ENCODE data around the gene ZNF180. TPM values are rescaled to one million over a fixed set of nuclear protein-coding genes. Genes with fewer than 3 reads are reported as not detected.
A peak's percentile ranks its signal among the peaks of the same experiment; 100 is the strongest.

The ZNF180 gene
- total RNA-seq, 2 experiments from 2014 or later = 7.6 to 9.4 TPM

- Histone ChIP-seq H3K36me3 (ENCODE audit: insufficient read depth, low read length) (no peaks in the 10 kb centered on the region), H3K27me3 (ENCODE audit: control insufficient read depth in 1 of 2, insufficient read depth in 2 of 2, low read length in 2 of 2) (peaks cover 0 to 8% of the 10 kb centered on the region in 2 experiments), H3K4me3 (ENCODE audit: low read length) (no peak overlapping the region), H3K4me1 (ENCODE audit: insufficient read depth, low read length) (no peaks in the 10 kb centered on the region), H3K9me3 (ENCODE audit: control insufficient read depth in 1 of 2, insufficient read depth in 1 of 2, low read length in 2 of 2) (peaks cover 15 to 47% of the 10 kb centered on the region in 2 experiments), H3K27ac (ENCODE audit: low read depth in 1 of 2, low read length in 2 of 2) (no peak overlapping the region)
- intact Hi-C loops (cut with DNase I, micrococcal nuclease) = no loop called here
- TF ChIP-seq CTCF (IDR thresholded peaks at IDR 0.05) = no peak
- Mint-ChIP-seq H3K4me1 (ENCODE audit: low read depth) (no peaks in the 10 kb centered on the region), H3K27me3 (peaks cover 12% of the 10 kb centered on the region), H3K9me3 (peaks cover 6% of the 10 kb centered on the region), H3K36me3 (ENCODE audit: low read depth) (no peaks in the 10 kb centered on the region), H3K27ac (no peak overlapping the region), H3K4me3 (no peak overlapping the region)
- ChIA-PET CTCF (no interaction called here), POLR2A (no interaction called here)
- no peak for DNase-seq
- ATAC-seq (ENCODE audit: poor library complexity) = no peak
Observed at GRCh38 chr19:44515907-44516306, 15.6 kb upstream of the ZNF180 start.

- intact Hi-C loops (cut with DNase I, micrococcal nuclease) = no loop called here
- Histone ChIP-seq H3K9me3 (ENCODE audit: control insufficient read depth in 1 of 2, insufficient read depth in 1 of 2, low read length in 2 of 2) (peaks cover 15 to 40% of the 10 kb centered on the region in 2 experiments), H3K36me3 (ENCODE audit: insufficient read depth, low read length) (no peaks in the 10 kb centered on the region), H3K27ac (ENCODE audit: low read depth in 1 of 2, low read length in 2 of 2) (no peak overlapping the region), H3K4me1 (ENCODE audit: insufficient read depth, low read length) (no peaks in the 10 kb centered on the region), H3K27me3 (ENCODE audit: control insufficient read depth in 1 of 2, insufficient read depth in 2 of 2, low read length in 2 of 2) (peaks cover 0 to 8% of the 10 kb centered on the region in 2 experiments), H3K4me3 (ENCODE audit: low read length) (no peak overlapping the region)
- no peaks in the 10 kb centered on the region for H3K4me1 Mint-ChIP-seq (ENCODE audit: low read depth)
- no peak for TF ChIP-seq CTCF (IDR thresholded peaks at IDR 0.05)
- POLR2A ChIA-PET = no interaction called here
- H3K27ac Mint-ChIP-seq = no peak overlapping the region
- peaks cover 9% of the 10 kb centered on the region for H3K9me3 Mint-ChIP-seq
- no peaks in the 10 kb centered on the region for H3K36me3 Mint-ChIP-seq (ENCODE audit: low read depth)
- DNase-seq (no peak), ATAC-seq (ENCODE audit: poor library complexity) (no peak)
- CTCF ChIA-PET = no interaction called here
- peaks cover 18% of the 10 kb centered on the region for H3K27me3 Mint-ChIP-seq
- H3K4me3 Mint-ChIP-seq = no peak overlapping the region
Observed at GRCh38 chr19:44515031-44515430, 14.7 kb upstream of the ZNF180 start.

DNA sequence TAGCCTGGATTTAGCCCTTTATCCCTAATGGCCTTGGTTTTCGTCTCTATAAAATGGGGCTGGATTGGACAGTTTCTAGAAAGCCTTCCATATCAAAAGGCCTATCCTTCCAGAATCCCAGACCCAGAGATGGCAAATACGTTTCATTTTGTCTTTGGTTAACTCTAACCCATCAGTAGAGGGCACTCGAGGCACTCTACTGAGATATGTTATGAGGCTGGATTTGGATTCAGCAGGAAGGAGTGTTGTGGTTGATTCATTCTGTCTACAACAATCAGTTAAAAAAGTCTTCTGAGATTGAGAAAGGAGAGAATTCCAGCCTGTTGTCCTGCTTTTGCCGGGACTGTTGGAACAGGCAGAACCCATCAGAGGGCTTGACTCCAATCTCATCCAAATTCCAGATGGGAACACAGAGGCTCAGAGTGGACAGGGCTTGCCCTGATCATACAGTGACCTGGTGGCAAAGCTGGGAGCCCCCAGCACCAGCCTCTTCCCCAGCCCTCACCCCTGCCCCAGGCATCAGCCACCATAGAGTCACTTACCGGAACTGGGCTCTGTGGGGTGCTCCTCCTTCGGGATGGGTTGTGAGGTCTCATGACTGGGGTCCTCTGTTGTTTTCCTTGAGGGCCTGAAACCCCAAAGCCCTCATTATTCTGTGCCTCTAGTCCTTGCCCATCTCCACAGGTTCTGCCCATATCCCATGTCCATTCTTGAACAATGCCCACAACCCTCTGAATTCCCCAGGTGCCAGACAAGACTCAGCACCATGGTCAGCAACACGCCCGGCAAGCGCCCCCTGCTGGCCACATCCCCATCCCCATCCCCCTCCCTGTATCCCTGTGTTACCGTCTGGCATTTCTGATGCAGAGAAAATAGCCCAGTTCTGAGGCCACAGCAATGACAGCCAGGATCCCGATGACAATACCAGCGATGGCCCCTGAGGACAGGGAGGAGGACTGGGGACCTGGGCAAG, 12.3 kb upstream of the ZNF180 start:
- H3K4me1 ChIP-seq (ENCODE audit: insufficient read depth, low read length) = no peaks in the 10 kb centered on the region
- intact Hi-C loops (cut with DNase I, micrococcal nuclease) = no loop called here
- Mint-ChIP-seq H3K4me1 (ENCODE audit: low read depth) (no peaks in the 10 kb centered on the region), H3K4me3 (no peak overlapping the region), H3K36me3 (ENCODE audit: low read depth) (no peaks in the 10 kb centered on the region), H3K27me3 (peaks cover 38% of the 10 kb centered on the region), H3K9me3 (peaks cover 18% of the 10 kb centered on the region), H3K27ac (no peak overlapping the region)
- peaks cover 5 to 11% of the 10 kb centered on the region in 2 experiments for H3K27me3 ChIP-seq (ENCODE audit: control insufficient read depth in 1 of 2, insufficient read depth in 2 of 2, low read length in 2 of 2)
- H3K9me3 ChIP-seq (ENCODE audit: control insufficient read depth in 1 of 2, insufficient read depth in 1 of 2, low read length in 2 of 2) = peaks cover 15 to 34% of the 10 kb centered on the region in 2 experiments
- H3K36me3 ChIP-seq (ENCODE audit: insufficient read depth, low read length) = no peaks in the 10 kb centered on the region
- no peak for ATAC-seq (ENCODE audit: poor library complexity)
- DNase-seq = peak in 2 of 14 experiments; percentile 10 to 20
- no peak overlapping the region for H3K27ac ChIP-seq (ENCODE audit: low read depth in 1 of 2, low read length in 2 of 2)
- no peak overlapping the region for H3K4me3 ChIP-seq (ENCODE audit: low read length)
- TF ChIP-seq CTCF (IDR thresholded peaks at IDR 0.05) = no peak
- POLR2A ChIA-PET = no interaction called here
- CTCF ChIA-PET = no interaction called here
